Prostate gland (tissue), 2 donors: ENCODE results near the gene PDE7B. TPM values are rescaled to one million over a fixed set of nuclear protein-coding genes. Genes with fewer than 3 reads are reported as not detected.
A peak's percentile ranks its signal among the peaks of the same experiment; 100 is the strongest.

Experiments used
- DNase-seq: peaks from one replicate; pipeline ENCODE4 v3.0.0-alpha.2; 2019; ENCODE audit warnings: low spot score
- H3K27ac ChIP-seq, 2 donors: fragments of 200-600 bp; sonication (generic); 2 replicates each; pipeline ENCODE4 v1.5.1; 2017 to 2019
- H3K27me3 ChIP-seq: fragments of 200-600 bp; sonication (generic); replicated peaks from 2 replicates; pipeline ENCODE4 v1.5.1; 2019; ENCODE audit not compliant: insufficient read depth
- H3K36me3 ChIP-seq, 2 donors: fragments of 200-600 bp; sonication (generic); 1 replicate in 1 of 2; 2 replicates in 1 of 2; pipeline versions ENCODE4 v1.5.1 to v1.8.1; 2017 to 2019
- H3K4me1 ChIP-seq: fragments of 200-600 bp; sonication (generic); replicated peaks from 2 replicates; pipeline ENCODE4 v1.5.1; 2019
- H3K4me3 ChIP-seq, 2 donors: fragments of 200-600 bp; sonication (generic); 2 replicates each; pipeline ENCODE4 v1.5.1; 2017 to 2019
- H3K9me3 ChIP-seq: fragments of 200-600 bp; sonication (generic); 2 replicates; pipeline ENCODE4 v1.5.1; 2017
- POLR2A ChIP-seq: fragments of 450-650 bp; IDR thresholded peaks from one replicate; pipeline ENCODE4 v1.6.1; 2016; ENCODE audit warnings: antibody characterized with exemption, mild to moderate bottlenecking
- POLR2AphosphoS5 ChIP-seq: sonication (generic); formaldehyde crosslinking; IDR thresholded peaks from one replicate; pipeline ENCODE4 v1.6.1; 2017; ENCODE audit warnings: antibody characterized with exemption
- WGBS: methylation state at CpG from one replicate; pipeline ENCODE4 v1.1.5; 2018; 5-methylcytosine and 5-hydroxymethylcytosine counted together
- intact Hi-C: fragments of 100-400 bp; cut with DNase I; formaldehyde crosslinking; loops from one replicate; pipeline ENCODE4 v1.14.2; 2022
- total RNA-seq, 2 donors: library from RNA; depleted of rRNA; stranded (reverse); fragments of >200 nt; gene quantifications; one replicate each; pipeline ENCODE4 v1.1.0, GENCODE V29; 2016
- TF ChIP-seq, protein P1 (sequence below), 4 experiments: fragments of 200-600 bp in 2 of 4; fragments of 450-650 bp in 2 of 4; sonication (generic) in 2 of 4; IDR thresholded peaks; 1 replicate in 3 of 4; 2 replicates in 1 of 4; pipeline ENCODE4 v1.5.1; 2016 to 2019; ENCODE audit warnings: antibody characterized with exemption in 4 of 4, mild to moderate bottlenecking in 2 of 4, moderate library complexity in 2 of 4

The PDE7B gene
- total RNA-seq, 2 donors from 2014 or later, result 4.7 to 6.3 TPM

DNA sequence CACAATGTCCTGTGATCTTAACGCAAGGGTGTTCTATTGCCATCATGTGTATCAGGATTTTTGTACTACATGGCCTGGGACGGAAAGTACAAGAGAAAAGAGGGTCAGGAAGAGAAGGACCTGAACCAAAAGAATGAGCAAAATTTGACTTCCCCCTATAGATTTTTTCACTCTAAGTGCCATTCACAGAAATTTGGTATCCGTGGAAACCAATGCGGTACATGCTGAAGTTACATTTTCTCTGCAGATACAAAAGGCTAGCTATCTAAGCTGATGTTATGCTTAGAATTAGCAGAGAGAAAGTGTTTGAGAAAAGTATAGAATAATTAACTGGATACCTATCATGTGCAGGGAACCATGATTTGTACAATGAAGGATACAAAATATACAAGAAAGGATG lies 12.4 kb upstream of the PDE7B start:
- DNase-seq, result no peak
- H3K4me3 ChIP-seq, result no peak overlapping the region
- no peak overlapping the region for H3K27ac ChIP-seq
- H3K9me3 ChIP-seq, result no peaks in the 10 kb centered on the region
- no peaks in the 10 kb centered on the region for H3K27me3 ChIP-seq
- 93% methylated on average over 4 of the region's 4 CpGs for WGBS
- TF ChIP-seq POLR2A (no peak), POLR2AphosphoS5 (no peak)
- TF ChIP-seq, protein P1, sequence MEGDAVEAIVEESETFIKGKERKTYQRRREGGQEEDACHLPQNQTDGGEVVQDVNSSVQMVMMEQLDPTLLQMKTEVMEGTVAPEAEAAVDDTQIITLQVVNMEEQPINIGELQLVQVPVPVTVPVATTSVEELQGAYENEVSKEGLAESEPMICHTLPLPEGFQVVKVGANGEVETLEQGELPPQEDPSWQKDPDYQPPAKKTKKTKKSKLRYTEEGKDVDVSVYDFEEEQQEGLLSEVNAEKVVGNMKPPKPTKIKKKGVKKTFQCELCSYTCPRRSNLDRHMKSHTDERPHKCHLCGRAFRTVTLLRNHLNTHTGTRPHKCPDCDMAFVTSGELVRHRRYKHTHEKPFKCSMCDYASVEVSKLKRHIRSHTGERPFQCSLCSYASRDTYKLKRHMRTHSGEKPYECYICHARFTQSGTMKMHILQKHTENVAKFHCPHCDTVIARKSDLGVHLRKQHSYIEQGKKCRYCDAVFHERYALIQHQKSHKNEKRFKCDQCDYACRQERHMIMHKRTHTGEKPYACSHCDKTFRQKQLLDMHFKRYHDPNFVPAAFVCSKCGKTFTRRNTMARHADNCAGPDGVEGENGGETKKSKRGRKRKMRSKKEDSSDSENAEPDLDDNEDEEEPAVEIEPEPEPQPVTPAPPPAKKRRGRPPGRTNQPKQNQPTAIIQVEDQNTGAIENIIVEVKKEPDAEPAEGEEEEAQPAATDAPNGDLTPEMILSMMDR (IDR thresholded peaks at IDR 0.05), result no peak
- no peaks in the 10 kb centered on the region for H3K36me3 ChIP-seq
- intact Hi-C loops, result no loop called here
- H3K4me1 ChIP-seq, result no peaks in the 10 kb centered on the region

DNA sequence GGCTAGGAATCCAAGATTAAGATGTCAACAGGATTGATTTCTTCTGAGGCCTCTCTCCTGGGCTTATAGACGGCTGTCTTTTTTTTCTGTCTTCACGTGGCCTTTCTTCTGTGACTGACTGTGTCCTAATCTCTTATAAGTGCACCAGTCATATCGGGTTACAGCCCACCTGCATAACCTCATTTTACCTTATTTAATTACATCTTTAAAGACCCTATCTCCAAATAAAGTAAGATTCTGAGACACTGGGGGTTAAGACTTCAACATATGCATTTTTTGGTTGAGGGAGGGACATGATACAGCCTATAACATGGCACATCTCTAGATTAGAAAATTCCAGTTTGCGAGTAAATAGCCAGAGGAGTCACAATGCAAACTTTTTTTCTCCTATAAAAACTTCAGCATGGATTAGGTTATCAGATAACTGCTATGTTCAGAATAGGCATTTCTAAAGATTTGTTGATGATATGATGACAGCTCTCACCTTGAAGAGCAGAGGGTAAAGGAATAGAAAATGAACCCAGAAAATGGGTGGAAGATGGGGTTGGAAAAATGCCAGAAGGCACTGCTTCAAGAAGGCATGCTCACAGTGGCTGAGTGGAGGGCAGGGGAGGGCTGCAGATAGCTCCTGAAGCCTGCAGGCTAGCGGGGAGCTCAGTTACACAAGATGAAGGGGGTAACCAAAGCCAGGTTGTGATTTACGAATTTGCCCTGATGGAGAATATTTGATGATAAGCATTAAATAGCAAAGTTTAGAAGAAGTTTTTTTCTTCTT lies 8.7 kb upstream of the PDE7B start:
- Histone ChIP-seq H3K4me3 (no peak overlapping the region), H3K36me3 (no peaks in the 10 kb centered on the region), H3K27ac (no peak overlapping the region), H3K4me1 (no peaks in the 10 kb centered on the region), H3K9me3 (no peaks in the 10 kb centered on the region), H3K27me3 (no peaks in the 10 kb centered on the region)
- intact Hi-C loops, result no loop called here
- WGBS, result 81% methylated on average over 6 of the region's 6 CpGs
- no peak for TF ChIP-seq POLR2AphosphoS5
- TF ChIP-seq POLR2A, result no peak
- TF ChIP-seq, protein P1 (IDR thresholded peaks at IDR 0.05), result no peak
- DNase-seq, result no peak

DNA sequence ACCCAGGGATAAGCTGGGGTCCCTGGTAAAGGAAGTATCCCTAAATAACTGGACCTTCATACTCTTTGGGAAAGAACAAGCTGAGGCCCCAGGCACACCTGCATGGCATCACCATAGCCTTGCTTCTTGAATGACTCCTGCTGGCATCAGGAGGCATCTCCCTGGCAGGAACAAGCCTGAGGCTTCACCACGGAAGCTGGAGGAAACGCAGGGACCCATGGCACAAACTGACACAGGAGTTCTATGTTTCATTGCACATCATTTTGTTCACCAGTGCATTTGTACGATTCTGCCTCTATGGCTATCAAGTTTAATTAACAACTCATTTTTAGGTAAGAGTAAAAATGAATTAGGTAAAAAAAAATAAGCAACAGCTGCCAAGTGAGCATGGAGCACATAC lies 619 bp upstream of the PDE7B start:
- TF ChIP-seq POLR2A (no peak), POLR2AphosphoS5 (no peak)
- TF ChIP-seq, protein P1 (IDR thresholded peaks at IDR 0.05), result no peak
- no peaks in the 10 kb centered on the region for H3K9me3 ChIP-seq
- intact Hi-C loops, result loop anchor here (5.0 kb wide), 1 partner anchor 86 kb away; no protein-coding TSS in a partner anchor
- H3K36me3 ChIP-seq, result no peaks in the 10 kb centered on the region
- no peak for DNase-seq
- peak overlapping the region in 1 of 2 donors; percentile 4 for H3K27ac ChIP-seq
- H3K4me3 ChIP-seq, result no peak overlapping the region
- H3K4me1 ChIP-seq, result no peaks in the 10 kb centered on the region
- H3K27me3 ChIP-seq, result no peaks in the 10 kb centered on the region
- 52% methylated on average over 3 of the region's 3 CpGs for WGBS

DNA sequence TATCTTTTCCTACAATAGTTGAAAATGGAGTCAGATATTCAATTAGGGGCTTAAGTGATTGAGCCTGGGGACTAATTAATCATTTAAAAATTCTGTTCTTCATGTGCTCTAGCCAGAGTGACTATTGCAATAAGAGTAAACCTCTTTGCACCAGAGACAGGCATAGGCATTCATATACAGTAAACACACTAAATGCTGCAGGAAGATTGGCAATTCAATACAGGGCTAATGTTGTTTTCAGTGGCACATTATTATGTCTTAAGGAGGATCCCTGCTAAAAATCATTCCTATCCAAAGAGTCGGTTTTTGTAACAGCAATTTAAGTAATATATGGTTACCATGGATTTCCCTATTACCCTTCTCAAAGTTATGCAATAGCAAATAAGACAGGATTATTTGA lies 1.2 kb downstream of the PDE7B start:
- DNase-seq, result no peak
- Histone ChIP-seq H3K36me3 (no peaks in the 10 kb centered on the region), H3K27ac (no peak overlapping the region), H3K27me3 (no peaks in the 10 kb centered on the region), H3K9me3 (no peaks in the 10 kb centered on the region), H3K4me3 (no peak overlapping the region), H3K4me1 (no peaks in the 10 kb centered on the region)
- WGBS, result 57% methylated on average over 1 of the region's 1 CpG
- intact Hi-C loops, result loop anchor here (5.0 kb wide), 1 partner anchor 85 kb away; no protein-coding TSS in a partner anchor
- TF ChIP-seq POLR2A (no peak), POLR2AphosphoS5 (no peak)
- TF ChIP-seq, protein P1 (IDR thresholded peaks at IDR 0.05), result no peak

DNA sequence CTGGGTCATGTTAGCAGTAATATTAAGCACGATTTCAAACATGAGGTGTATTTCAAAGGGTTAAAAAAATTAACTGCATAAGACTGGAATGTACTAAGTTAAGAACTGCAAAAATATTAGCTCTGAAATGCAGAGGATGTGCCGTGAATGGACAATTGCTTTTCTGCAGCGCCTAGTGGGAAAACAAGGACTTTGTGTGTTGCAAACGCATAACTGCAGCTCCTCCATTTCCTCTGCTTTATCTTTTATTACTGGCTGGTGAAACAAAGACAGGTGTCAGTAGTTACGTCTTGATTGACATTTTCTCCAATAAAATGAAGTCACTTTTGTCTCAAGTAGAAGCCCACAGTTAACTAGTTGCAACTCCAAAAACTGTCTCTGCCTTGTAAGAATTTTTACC lies 1.7 kb downstream of the PDE7B start:
- Histone ChIP-seq H3K9me3 (no peaks in the 10 kb centered on the region), H3K27ac (no peak overlapping the region), H3K4me1 (no peaks in the 10 kb centered on the region), H3K27me3 (no peaks in the 10 kb centered on the region), H3K36me3 (no peaks in the 10 kb centered on the region), H3K4me3 (no peak overlapping the region)
- no peak for DNase-seq
- WGBS, result 18% methylated on average over 5 of the region's 5 CpGs
- intact Hi-C loops, result loop anchor here (5.0 kb wide), 1 partner anchor 84 kb away; no protein-coding TSS in a partner anchor
- TF ChIP-seq POLR2A (no peak), POLR2AphosphoS5 (no peak)
- TF ChIP-seq, protein P1 (IDR thresholded peaks at IDR 0.05), result no peak
